AG20443 (cell line): Measurements from ENCODE around the gene KIRREL3.

Experiments
- DNase-seq: peaks from one replicate; pipeline ENCODE4 v3.0.0; 2012; ENCODE audit warnings: low spot score, mixed read lengths

The KIRREL3 gene

DNA sequence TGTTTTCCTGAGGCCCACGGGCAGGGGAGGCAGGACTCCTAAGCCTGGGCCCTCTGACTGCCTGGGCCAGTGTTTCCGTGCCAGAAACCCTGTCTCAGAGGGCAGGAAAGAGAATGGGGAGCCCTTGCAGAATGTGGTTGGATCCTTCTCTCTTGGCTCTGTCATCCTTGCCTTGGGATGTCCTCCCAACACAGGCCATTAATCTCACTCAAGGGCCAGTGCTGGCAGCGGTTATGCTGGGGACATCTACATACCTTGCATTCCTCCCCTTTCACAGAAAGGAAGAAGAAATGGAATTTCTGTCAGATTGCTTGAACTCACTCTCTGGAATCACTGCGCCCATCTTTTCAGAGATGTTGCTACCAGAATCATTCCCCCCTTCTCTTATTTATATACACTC, 296.9 kb downstream of the KIRREL3 start:
- DNase-seq, result peak; percentile 18

DNA sequence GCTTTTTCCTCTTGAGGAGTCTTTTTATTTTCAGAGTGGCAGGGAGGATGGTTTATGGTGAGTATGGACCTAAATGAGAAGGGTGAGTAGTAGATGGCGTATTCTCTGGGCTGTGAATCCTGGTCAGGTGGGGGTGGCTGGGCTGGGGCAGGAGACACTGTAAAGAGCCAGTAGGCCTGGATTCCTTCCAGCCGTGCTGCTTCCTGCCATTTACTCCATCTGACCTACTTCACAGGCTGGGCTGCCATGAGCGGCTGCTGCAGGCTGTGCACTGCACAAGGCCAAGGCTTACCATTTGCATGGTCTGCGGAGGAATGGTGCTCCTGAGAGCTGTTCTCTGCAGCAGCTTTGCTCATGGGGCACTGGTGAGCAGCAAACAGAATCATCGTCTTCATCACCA, 297.6 kb downstream of the KIRREL3 start:
- no peak for DNase-seq

DNA sequence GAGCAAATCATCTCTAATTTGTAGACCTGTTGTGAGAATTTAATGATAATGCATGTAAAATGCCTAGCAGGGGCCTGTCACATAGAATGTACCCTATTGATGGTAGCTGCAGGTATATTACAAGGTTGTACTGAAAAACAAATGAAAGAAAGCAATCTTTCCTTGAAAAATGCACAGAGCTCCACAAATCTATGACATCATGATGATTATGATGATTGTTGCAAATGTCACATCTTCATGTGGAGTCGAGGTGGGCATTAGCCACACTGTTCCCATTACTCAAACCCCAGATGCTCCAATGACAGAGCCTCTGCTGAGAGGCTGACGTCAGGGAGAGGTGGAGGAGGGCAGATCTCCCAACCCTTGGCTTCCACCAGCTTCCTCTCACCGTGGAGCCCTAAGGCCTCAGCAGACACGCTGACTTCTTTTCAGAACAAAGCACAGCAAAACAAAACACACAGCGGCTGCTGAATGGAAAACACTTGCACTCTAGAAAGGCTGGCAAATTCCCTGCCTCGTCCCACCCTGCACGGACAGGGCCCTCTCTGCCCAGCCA, 298.3 kb downstream of the KIRREL3 start:
- DNase-seq, result no peak

DNA sequence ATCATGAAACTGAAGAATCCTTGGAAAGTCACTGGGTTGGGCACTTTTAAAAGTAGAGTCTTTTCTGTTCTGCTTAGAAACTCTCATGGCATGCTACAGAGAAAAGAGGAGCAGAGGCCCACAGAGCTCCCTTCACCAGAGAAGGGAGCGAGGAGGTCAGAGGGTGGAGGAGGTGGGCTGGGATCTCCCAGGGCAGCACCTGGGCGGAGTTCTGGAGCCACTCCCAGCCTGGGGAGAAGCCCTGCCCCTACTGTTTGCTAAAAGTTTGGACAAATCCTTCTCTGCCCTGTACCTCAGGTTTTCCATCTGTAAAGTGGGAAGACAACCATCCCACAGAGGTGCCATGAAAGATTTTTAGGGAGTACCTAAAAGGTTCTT, 299.1 kb downstream of the KIRREL3 start:
- DNase-seq, result peak; percentile 28

DNA sequence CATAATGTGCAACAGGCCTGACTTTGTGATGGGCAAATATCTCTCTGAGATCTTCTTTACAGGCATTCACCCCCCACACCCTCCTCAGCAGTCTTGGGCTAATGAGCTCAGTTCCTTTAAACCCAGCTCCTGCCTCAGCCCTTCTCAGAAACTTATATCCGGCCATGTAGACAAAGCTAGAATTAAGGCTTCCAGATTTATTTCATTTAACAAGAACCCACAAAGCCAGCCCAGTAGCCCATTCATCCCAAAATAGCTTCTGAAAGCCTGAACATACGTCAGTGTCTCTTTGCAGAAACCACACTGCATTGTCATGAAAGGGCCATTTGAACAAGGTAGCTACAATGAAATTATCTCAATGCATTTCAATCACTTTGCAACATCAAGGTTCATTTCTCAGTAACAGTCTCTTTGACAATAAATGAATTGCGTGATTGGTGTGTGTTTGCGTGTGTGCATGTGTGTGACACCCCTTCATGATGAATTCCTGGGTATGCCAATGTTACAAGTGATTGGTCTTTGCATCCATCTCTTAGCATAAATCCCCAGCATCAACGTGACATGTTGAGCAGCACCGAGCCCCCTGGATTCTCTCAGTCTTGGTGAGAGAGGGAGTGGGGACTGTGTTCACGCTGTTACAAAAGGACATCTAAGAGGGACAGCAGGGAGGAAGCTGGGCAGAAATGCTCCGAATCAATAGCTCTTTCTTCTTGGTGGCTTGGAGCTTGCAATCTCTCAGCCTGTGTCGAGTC, 299.6 kb downstream of the KIRREL3 start:
- DNase-seq, result no peak

DNA sequence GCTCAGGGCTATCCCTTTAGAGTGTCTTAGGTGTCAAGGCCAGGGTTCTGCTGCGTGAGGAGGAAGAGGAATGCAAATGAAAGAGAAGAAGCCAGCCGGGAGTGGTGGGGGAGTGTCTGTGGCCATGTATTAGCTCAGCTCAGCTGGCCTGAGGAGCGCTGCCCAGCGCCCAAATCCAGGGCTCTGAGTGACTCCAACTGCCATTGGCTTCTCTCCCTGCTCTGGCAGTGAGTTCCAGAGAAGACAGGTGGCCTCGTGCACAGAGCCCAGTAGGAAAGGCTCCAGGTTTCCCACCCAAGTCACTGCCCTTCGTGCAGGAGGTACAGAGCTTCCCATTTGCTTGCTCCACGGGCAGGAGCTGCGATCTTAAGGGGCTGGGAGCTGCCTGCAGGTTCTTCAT, 302.0 kb downstream of the KIRREL3 start:
- DNase-seq, result no peak

DNA sequence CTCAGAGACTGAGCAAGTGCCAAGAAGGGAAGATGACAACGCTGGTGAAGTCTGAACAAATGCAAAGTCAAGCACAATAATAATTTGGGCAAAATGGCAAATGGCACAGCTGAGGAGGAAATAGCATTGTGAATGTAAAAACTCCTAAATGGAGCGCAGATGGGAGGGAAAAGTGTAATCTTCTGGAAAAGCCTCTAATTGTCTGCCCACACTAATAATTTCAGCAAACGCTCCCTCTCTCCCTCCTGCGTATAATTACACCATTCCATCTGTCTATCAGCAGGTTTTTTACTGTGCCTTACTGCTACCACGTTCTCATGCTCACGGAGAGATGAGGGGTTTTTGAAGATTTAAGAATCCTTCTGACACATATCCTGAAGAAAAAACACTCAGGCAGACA, 302.6 kb downstream of the KIRREL3 start:
- DNase-seq, result no peak

DNA sequence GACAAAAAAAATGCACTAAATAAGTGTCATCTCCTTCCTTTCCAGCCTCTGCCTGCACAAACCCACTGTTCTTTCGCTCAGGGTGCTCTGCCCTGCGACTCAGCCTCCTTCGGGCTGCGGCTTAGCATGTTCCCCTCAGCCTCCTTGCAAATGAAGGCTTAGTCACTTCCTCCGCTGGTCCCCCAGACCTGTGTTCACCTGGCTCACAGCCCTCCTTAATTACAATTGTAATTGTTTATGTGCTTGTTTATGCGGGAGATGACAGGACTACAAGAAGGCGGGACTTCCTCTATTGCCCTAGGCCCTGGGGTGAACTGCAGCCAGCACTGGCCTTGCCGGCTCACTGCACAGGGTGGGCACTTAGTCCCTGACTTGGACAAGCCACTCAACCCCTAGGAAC, 303.6 kb downstream of the KIRREL3 start:
- no peak for DNase-seq

DNA sequence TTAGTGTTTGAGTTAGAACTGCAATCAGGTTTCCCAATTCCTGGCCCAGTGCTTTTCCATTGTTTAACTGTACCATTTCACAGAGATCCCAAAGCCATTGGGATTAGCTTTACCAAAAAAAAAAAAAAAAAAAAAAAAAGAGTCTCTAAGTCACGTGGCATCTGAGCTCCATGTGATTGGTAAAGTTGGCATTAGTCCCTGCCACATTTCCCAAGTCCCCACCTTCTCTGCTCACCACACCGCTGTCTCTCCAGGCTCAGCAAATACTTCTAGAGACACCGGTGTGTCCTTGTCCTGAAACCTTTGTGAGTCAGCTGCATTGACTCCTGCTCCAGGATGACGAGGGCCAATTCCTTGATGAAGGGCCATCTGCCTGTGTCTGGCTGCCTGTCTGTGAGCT, 305.3 kb downstream of the KIRREL3 start:
- DNase-seq, result peak; percentile 62

DNA sequence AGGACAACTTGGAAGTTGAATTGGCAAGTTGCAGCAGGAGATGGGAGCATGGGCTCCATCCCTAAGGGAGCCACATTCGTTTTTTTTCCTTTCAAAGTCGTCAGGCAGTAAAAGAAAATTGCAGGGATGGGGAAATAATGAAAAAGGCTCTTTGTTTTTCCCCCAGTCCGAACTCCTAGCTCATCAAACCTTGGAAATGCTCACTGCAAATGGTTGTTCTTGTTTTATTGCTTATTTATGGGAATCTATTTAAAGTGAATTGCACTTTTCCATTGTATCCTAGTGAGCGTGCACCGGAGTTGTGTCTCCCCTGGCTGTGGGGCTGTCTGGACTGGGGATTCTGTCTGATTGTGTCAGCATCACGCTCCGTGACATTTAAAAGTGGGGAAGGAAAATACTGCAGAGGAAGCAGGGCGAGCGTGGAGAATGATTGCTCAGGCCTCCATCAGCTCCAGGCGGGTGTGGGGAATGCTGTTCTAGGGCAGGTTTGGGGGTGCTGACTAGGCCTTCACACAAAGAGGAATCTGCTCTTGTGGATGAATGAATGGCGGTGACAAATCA, 306.4 kb downstream of the KIRREL3 start:
- DNase-seq, result no peak

DNA sequence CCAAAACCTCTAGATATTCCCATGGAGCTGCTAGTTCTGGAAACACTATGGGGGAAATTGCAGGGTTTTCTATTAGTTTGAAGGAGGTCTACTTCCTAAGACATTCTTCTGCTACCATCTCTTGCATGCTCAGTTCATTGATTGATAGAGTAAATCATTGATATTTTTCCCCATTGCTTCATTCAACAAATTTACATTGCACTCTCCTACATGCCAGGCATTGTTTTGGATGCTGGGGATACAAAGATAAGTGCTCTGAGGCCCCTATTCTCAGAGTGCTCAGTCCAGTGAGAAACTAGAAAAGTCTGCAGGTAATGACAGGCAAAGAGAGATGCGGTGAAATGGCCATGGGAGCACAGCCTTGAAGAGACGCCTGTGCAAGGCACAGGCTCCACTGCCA, 313.1 kb downstream of the KIRREL3 start:
- DNase-seq, result no peak

DNA sequence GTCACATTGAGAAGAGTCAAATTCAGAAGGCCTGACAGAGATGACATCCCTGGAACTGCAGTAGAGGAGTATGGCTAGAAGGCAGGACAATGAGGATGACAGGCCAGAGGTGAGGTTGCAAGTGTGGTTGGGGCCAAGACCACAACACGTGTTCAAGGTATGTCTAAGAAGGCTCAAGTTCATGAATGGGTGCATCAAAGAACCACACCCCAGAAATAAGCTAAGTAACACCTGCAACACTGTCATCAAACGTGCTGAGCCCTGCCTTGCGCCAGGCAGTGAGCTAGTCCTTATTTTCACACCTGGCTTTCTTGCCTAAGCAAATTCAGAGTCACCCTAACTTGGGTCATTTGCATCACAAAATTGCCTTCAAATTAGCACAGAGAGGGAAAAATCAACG, 313.6 kb downstream of the KIRREL3 start:
- DNase-seq, result no peak

DNA sequence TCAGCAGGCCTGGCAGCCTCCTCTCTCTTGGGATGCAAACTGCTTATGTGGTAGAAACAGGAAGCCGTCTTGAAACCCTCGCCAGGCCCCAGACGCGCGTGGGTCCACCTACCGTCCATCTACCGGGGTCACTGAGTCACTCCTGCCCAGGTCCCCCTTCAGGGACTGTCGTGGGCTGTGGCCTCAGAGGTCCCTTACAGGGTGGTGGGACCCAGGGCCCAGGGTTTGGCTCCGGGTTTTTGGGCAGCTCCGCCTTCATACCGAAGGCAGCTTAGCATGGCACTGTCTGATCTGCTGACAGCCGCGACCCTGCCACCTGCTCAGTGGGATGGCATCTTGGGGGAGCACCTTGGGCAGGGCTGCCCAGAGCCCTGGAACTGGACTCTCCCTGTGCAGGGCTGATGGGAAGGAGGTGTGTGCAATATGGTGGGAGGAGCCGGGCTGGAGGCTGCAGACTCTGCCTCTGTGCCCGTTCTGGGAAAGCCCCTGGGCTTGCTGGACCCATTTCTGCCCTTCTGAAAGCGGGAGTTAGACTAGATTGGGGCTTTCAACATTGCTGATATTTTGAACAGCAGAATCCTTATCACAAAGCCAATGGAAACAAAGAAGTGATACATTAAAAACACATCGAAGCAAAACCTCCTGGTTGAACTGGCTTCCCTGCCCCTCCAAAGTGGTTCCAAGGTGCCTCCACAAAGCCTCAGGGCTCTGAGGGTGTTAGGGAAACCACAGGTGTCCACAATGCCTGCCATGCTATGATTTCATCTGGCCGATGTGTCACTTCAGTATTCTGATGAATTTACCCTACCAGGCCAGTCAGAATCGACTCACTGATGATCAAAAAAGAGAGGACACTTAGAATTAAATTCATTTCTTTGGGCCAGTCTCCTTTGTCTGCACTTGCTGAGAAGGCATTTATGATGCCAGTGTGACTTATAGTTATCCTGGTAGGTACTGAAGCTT, 316.5 kb downstream of the KIRREL3 start:
- DNase-seq, result no peak

DNA sequence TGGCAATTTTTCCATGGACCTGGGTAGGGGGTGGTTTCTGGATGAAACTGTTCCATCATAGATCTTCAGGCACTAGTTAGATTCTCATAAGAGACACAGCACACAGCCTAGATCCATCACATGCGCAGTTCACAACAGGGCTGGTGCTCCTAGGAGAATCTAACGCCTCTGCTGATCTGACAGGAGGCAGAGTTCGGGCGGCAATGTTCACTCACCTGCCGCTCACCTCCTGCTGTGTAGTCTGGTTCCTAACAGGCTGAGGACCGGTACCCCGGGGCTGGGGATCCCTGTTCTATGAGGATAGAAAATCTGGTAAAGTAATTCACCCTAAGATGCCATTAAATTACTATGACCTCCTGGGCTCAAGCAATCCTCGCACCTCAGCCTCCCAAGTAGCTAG, 318.0 kb downstream of the KIRREL3 start:
- DNase-seq, result no peak

DNA sequence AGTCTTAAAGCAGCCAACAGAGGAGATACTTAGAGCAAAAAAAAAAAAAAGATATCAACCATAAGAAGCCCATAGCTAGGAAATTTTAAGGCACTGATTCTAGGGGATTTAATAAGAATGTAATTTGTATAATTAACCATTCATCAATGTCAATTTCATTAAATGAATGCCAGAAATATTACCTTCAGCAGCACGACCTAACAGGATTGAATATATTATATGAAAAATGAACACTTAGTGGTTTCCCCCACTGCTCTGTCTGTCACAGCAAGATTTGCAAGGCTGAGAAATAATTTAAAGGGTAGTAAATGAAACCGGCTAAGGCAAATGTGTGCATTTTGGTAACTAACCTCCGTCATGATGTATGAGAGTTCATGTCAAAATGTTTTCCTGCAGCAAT, 319.9 kb downstream of the KIRREL3 start:
- DNase-seq, result no peak

DNA sequence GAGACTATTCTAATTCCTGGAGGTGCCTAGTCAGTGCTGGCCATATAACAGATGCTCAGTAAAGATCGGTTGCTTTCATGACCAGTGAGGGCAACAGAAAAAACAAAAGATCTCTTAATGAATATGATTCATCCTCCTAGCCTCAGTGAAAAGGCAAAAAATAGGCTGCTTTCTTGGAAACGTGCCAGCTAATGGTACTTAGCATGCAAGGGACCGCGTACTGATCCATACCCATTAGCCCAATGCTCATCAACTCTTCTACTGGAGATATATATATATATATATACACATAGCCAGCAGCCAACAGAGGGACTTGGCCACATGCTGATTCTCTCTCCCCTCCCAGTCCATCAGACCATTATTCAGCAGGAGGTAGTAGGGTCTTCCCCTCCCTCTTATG, 320.4 kb downstream of the KIRREL3 start:
- no peak for DNase-seq

DNA sequence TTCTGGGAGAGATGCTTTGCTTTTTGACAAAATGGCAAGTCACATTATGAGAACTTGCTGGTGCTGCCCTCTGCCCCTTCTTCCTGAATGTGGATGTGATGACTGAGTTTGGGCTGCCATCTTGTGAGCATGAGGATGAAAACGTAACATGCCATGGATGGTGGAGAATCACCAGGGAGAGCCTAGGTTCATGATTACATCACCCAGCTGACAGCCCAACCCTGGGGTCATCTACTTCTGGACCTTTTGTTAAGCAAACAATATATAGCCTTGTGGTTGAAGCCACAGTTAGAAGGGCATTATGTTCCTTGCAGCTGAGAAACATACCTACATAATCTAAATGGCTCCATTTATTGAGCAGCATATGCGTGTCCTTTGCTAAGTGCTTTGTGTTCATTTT, 321.5 kb downstream of the KIRREL3 start:
- no peak for DNase-seq

DNA sequence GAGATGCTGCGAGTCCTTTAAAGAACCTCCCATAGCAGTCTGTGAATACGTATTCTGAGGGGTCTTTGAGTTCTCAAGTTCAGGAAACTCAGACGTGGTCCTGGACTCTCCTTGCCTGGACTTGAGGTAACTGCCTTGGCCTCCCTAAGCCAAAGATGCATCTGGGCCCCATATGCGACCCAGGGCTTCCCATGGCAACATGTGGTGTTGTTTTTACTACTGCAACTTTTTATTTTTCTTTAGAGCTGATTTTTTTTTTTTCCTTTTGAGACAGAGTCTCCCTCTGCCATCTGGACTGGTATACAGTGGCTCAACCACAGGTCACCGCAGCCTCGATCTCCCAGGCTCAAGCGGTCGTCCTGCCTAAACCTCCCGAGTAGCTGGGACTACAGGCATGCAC, 324.0 kb downstream of the KIRREL3 start:
- DNase-seq, result no peak

DNA sequence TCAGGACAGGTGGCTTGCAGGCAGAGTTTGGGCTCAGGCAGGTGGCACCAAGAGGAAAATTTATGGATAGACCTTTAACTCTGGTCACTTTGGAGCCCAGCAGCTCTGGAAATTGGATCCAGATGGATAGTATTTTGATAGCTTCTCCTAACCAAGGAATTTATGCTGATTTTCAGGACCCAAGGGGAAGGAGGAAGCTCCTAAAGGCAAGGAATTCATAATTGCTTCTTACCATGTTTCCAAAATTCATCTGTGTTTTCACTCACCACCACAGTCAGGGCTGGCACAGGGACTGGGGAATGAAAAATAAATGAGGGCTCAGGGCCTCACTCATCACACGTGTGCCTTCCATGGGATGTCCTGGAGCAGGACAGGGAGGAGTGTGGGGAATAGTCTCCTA, 327.3 kb downstream of the KIRREL3 start:
- peak; percentile 24 for DNase-seq

DNA sequence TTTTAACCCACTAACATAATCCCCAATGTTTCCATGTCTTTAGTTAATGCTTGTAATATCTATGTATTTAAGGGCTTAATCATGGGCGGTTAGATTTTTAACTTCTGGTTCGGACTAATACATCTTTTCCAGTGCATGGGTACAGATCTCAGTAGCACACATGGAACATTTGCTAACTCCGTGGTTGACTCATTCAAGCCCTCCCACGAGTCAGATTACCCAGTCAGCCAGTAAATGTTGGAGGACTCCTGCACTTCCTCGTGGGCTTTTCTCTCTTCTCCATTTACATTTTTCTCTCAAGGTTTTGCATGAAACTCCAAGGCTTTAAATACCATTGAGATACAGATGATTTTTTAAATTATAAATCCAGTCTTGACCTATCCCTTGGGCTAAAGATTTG, 331.2 kb downstream of the KIRREL3 start:
- peak; percentile 82 for DNase-seq

DNA sequence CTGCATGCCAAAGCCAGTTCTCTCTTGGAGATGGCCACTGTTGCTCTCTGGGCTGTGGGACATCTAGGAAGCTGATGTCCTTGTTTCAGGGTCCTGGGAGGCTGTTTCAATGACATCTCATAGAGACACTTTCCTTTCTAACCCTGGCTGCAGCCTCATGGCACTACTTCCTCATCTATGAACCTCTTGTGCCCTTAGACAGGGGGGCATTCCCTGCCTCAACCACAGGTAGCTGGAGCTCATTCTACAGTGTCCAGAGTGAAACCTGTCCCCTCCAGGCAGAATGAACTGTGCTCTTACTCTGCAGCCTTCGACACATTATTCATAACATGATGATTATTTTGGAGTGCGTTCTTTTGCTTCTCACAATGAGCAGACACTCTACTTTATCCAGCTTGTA, 335.9 kb downstream of the KIRREL3 start:
- no peak for DNase-seq

DNA sequence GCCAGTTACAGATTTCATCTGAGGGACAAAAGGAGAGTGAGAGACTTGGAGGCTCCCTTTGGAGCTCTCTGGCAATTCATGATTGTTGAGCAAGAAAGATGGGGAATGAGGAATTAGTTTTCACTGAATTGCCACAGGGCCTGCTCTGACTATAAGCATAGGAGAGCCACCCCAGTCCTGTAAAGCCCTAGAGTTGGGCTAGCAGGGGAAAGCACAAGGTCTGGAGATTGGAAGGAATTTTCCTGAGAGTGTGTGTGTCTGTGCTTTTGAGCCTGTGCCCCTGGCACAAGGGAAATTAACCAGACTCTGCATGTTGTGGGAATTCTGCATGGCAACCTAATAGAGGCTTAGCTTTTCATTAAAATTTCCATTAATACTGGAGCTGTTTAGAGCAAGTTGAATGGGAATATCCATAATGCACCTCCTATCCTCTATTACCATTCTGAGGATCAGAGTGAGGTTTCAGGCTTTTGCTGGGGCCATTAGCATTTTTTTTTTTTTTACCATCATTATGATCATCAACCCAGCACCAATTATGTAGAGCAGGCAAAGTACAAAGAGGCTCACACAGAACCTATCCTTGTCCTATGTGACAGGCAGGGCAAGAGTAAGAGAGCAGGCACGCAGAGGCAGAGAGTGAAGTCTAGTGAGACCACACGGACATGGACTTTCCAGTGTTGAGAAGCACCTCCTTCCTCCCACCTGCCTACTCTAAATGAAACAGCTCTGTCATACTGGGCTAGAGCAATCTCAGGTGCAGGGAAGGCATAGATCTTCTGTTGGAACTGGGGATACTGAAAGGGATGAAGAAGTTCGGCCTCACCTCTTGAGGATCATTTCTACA, 336.6 kb downstream of the KIRREL3 start:
- no peak for DNase-seq
